T-cell (primary cell): ENCODE measurements around the gene TIMP1. TPM values are rescaled to one million over a fixed set of nuclear protein-coding genes. Genes with fewer than 3 reads are reported as not detected.

Source experiments
- ATAC-seq, 4 experiments: fragments of 200-7000 bp in 3 of 4; fragments of 150-1000 bp in 1 of 4; cut with Tn5 transposase; replicated peaks in 1 of 4; 1 replicate in 3 of 4; 2 replicates in 1 of 4; pipeline ENCODE4 v1.10.0; 2021; ENCODE audit warnings: moderate library complexity in 3 of 4, mild to moderate bottlenecking in 2 of 4, moderate number of reproducible peaks in 1 of 4
- CTCF ChIA-PET, 2 donors: fragments of 300-600 bp; sonication (Branson Sonifier 250); formaldehyde crosslinking; loops; one replicate each; lab custom pipeline; 2022; ENCODE audit warnings: antibody characterized with exemption in 2 of 2; lab: Charles Lee
- POLR2A ChIA-PET, 2 donors: fragments of 300-600 bp; sonication (Branson Sonifier 250); formaldehyde crosslinking; loops; one replicate each; lab custom pipeline; 2022; ENCODE audit warnings: antibody characterized with exemption in 2 of 2; lab: Charles Lee
- DNase-seq, 35 experiments: peaks; one replicate each; pipeline versions ENCODE4 v3.0.0 to v3.0.0-alpha.2; 2013 to 2023
- H3K27ac ChIP-seq: one replicate; pipeline ENCODE4 v1.5.1; 2013; ENCODE audit warnings: low read length
- H3K27me3 ChIP-seq, 2 experiments: replicated peaks in 1 of 2; 1 replicate in 1 of 2; 2 replicates in 1 of 2; pipeline versions ENCODE4 v1.6.1 to v1.7.0; 2013; ENCODE audit warnings: low read length in 1 of 2, mixed read lengths in 1 of 2; ENCODE audit not compliant: control insufficient read depth in 2 of 2, insufficient read depth in 2 of 2; ENCODE audit errors: extremely low read depth in 1 of 2
- H3K36me3 ChIP-seq, 2 donors: 1 replicate in 1 of 2; 2 replicates in 1 of 2; pipeline versions ENCODE4 v1.6.1 to v1.7.0; 2013; ENCODE audit warnings: low read length in 1 of 2; ENCODE audit not compliant: control insufficient read depth in 2 of 2, insufficient read depth in 1 of 2; ENCODE audit errors: extremely low read depth in 1 of 2
- H3K4me1 ChIP-seq, 2 experiments: 1 replicate in 1 of 2; 2 replicates in 1 of 2; pipeline versions ENCODE4 v1.6.1 to v1.7.0; 2013; ENCODE audit warnings: low read length in 2 of 2, mixed read lengths in 1 of 2; ENCODE audit not compliant: insufficient read depth in 2 of 2, control insufficient read depth in 1 of 2; ENCODE audit errors: extremely low read depth in 1 of 2
- H3K4me3 ChIP-seq, 2 donors: 1 replicate in 1 of 2; 2 replicates in 1 of 2; pipeline versions ENCODE4 v1.5.1 to v1.7.0; 2013; ENCODE audit warnings: mild to moderate bottlenecking in 2 of 2, low read length in 1 of 2, moderate library complexity in 1 of 2; ENCODE audit not compliant: control insufficient read depth in 1 of 2; ENCODE audit errors: extremely low read depth in 1 of 2
- H3K9me3 ChIP-seq: 2 replicates; pipeline ENCODE4 v1.7.0; 2013
- H3K27ac Mint-ChIP-seq, 2 donors: one replicate each; pipeline ENCODE4 v1.8.0; 2020 to 2021; ENCODE audit warnings: mild to moderate bottlenecking in 2 of 2, mixed read lengths in 2 of 2
- H3K27me3 Mint-ChIP-seq, 2 donors: one replicate each; pipeline ENCODE4 v1.8.0; 2021 to 2022; ENCODE audit warnings: mixed read lengths in 2 of 2
- H3K36me3 Mint-ChIP-seq: one replicate; pipeline ENCODE4 v1.8.0; 2021; ENCODE audit warnings: mixed read lengths
- H3K4me1 Mint-ChIP-seq, 3 donors: one replicate each; pipeline ENCODE4 v1.8.0; 2020 to 2022; ENCODE audit warnings: mixed read lengths in 3 of 3, mild to moderate bottlenecking in 1 of 3
- H3K4me3 Mint-ChIP-seq, 3 donors: one replicate each; pipeline ENCODE4 v1.8.0; 2020 to 2022; ENCODE audit warnings: mild to moderate bottlenecking in 3 of 3, mixed read lengths in 3 of 3, moderate library complexity in 3 of 3
- H3K9me3 Mint-ChIP-seq, 3 donors: one replicate each; pipeline ENCODE4 v1.8.0; 2020 to 2022; ENCODE audit warnings: mixed read lengths in 3 of 3
- WGBS: methylation state at CpG from one replicate; pipeline ENCODE4 v1.1.5; 2013; ENCODE audit warnings: missing lambda C conversion rate; ENCODE audit not compliant: insufficient coverage; 5-methylcytosine and 5-hydroxymethylcytosine counted together
- total RNA-seq, 35 experiments: library from RNA in 6 of 35; stranded (reverse) in 6 of 35; fragments of 120-200 nt in 1 of 35; gene quantifications; one replicate each; pipeline versions ENCODE4 v1.2.1 to v1.2.4 and lab custom pipeline; 2013 to 2026

Gene TIMP1
- total RNA-seq, 5 donors from 2014 or later (not counting 1 experiment from before 2014, with no cell fraction given): 28.7 to 120 (median 59.7) TPM

GRCh38 chrX:47558436-47558835, 23.8 kb upstream of the TIMP1 start:
- Mint-ChIP-seq H3K4me1 (peaks cover 36 to 43% (median 39%) of the 10 kb centered on the region in 3 donors), H3K27me3 (no peaks in the 10 kb centered on the region), H3K4me3 (no peak overlapping the region), H3K36me3 (peaks cover 3% of the 10 kb centered on the region), H3K27ac (peak overlapping the region in 1 of 2 donors; percentile 19), H3K9me3 (no peaks in the 10 kb centered on the region)
- CTCF ChIA-PET: no interaction called here
- H3K4me1 ChIP-seq: peaks cover 0 to 29% of the 10 kb centered on the region in 2 experiments
- WGBS: no CpG with 5 or more reads among the region's 3 CpGs
- no peaks in the 10 kb centered on the region for H3K9me3 ChIP-seq
- DNase-seq (no peak), ATAC-seq (no peak)
- POLR2A ChIA-PET: no interaction called here
- H3K27me3 ChIP-seq: no peaks in the 10 kb centered on the region
- H3K27ac ChIP-seq: no peak overlapping the region
- H3K4me3 ChIP-seq: no peak overlapping the region
- H3K36me3 ChIP-seq: peaks cover 0 to 10% of the 10 kb centered on the region in 2 donors

- Histone ChIP-seq H3K4me1 (peaks cover 0 to 37% of the 10 kb centered on the region in 2 experiments), H3K36me3 (peaks cover 0 to 29% of the 10 kb centered on the region in 2 donors), H3K4me3 (peak overlapping the region; percentile 77 to 81), H3K9me3 (no peaks in the 10 kb centered on the region), H3K27me3 (no peaks in the 10 kb centered on the region), H3K27ac (peak overlapping the region; percentile 96)
- ATAC-seq (no peak), DNase-seq (peak in 1 of 35 experiments; percentile 30)
- WGBS: 0% methylated on average over 2 of the region's 15 CpGs
- H3K4me3 Mint-ChIP-seq: peak overlapping the region; percentile 86 to 94 (median 92)
- H3K36me3 Mint-ChIP-seq: peaks cover 11% of the 10 kb centered on the region
- CTCF ChIA-PET: no interaction called here
- POLR2A ChIA-PET: no interaction called here
- H3K27me3 Mint-ChIP-seq: no peaks in the 10 kb centered on the region
- peaks cover 42 to 57% (median 45%) of the 10 kb centered on the region in 3 donors for H3K4me1 Mint-ChIP-seq
- peak overlapping the region; percentile 97 to 99 for H3K27ac Mint-ChIP-seq
- no peaks in the 10 kb centered on the region for H3K9me3 Mint-ChIP-seq
Measured at GRCh38 chrX:47560179-47560933, 21.9 kb upstream of the TIMP1 start.

- Histone ChIP-seq H3K27ac (peak within 1 kb of the TSS; percentile 96), H3K4me1 (peaks cover 0 to 35% of the 10 kb centered on the region in 2 experiments), H3K36me3 (peaks cover 0 to 30% of the 10 kb centered on the region in 2 donors), H3K4me3 (peak within 1 kb of the TSS; percentile 77 to 81), H3K27me3 (no peaks in the 10 kb centered on the region), H3K9me3 (no peaks in the 10 kb centered on the region)
- H3K36me3 Mint-ChIP-seq: peaks cover 11% of the 10 kb centered on the region
- H3K4me1 Mint-ChIP-seq: peaks cover 38 to 54% (median 41%) of the 10 kb centered on the region in 3 donors
- H3K27ac Mint-ChIP-seq: peak within 1 kb of the TSS; percentile 97 to 99
- DNase-seq (peak; percentile 87 to 98 (median 96)), ATAC-seq (peak; percentile 89 to 90 (median 90))
- no peaks in the 10 kb centered on the region for H3K9me3 Mint-ChIP-seq
- CTCF ChIA-PET: interaction anchor here in 1 of 2 donors (0.7 kb wide), 1 partner anchor 61 kb away, joined by 5 read pairs; no protein-coding TSS in a partner anchor
- peak within 1 kb of the TSS; percentile 86 to 94 (median 92) for H3K4me3 Mint-ChIP-seq
- POLR2A ChIA-PET: no interaction called here
- WGBS: 0% methylated on average over 30 of the region's 59 CpGs
- H3K27me3 Mint-ChIP-seq: no peaks in the 10 kb centered on the region
Measured at GRCh38 chrX:47560934-47561658, 21.1 kb upstream of the TIMP1 start, which contains the start of gene ARAF. Gene ARAF, plus strand, starts transcription at chrX:47561205. Its CDS starts 1,763 bp downstream, at chrX:47562968.

GRCh38 chrX:47561659-47562151, 20.5 kb upstream of the TIMP1 start:
- H3K36me3 Mint-ChIP-seq: peaks cover 13% of the 10 kb centered on the region
- ChIA-PET POLR2A (interaction anchor here in 1 of 2 donors (0.6 kb wide), 1 partner anchor 137 kb away, joined by 3 read pairs; no protein-coding TSS in a partner anchor), CTCF (interaction anchor here (0.6 to 0.7 kb wide), 3 partner anchors 61 to 522 kb away, joined by 4 to 9 read pairs (median 5); no protein-coding TSS in a partner anchor)
- peak overlapping the region; percentile 86 to 94 (median 92) for H3K4me3 Mint-ChIP-seq
- H3K27me3 ChIP-seq: no peaks in the 10 kb centered on the region
- H3K4me1 ChIP-seq: peaks cover 0 to 31% of the 10 kb centered on the region in 2 experiments
- H3K9me3 ChIP-seq: no peaks in the 10 kb centered on the region
- WGBS: 0% methylated on average over 3 of the region's 9 CpGs
- H3K27ac Mint-ChIP-seq: peak overlapping the region; percentile 97 to 99
- H3K4me3 ChIP-seq: peak overlapping the region; percentile 77 to 81
- peaks cover 32 to 52% (median 36%) of the 10 kb centered on the region in 3 donors for H3K4me1 Mint-ChIP-seq
- no peaks in the 10 kb centered on the region for H3K9me3 Mint-ChIP-seq
- no peaks in the 10 kb centered on the region for H3K27me3 Mint-ChIP-seq
- peaks cover 0 to 36% of the 10 kb centered on the region in 2 donors for H3K36me3 ChIP-seq
- no peak for DNase-seq
- ATAC-seq: no peak
- H3K27ac ChIP-seq: peak overlapping the region; percentile 96

- ATAC-seq: no peak
- Histone ChIP-seq H3K27me3 (no peaks in the 10 kb centered on the region), H3K27ac (no peak overlapping the region), H3K4me3 (no peak overlapping the region), H3K36me3 (peaks cover 0 to 45% of the 10 kb centered on the region in 2 donors), H3K4me1 (peaks cover 0 to 31% of the 10 kb centered on the region in 2 experiments), H3K9me3 (no peaks in the 10 kb centered on the region)
- peak in 6 of 35 experiments; percentile 11 to 43 (median 22) for DNase-seq
- CTCF ChIA-PET: no interaction called here
- WGBS: 100% methylated on average over 1 of the region's 13 CpGs
- H3K27ac Mint-ChIP-seq: peak overlapping the region in 1 of 2 donors; percentile 63
- H3K36me3 Mint-ChIP-seq: peaks cover 22% of the 10 kb centered on the region
- H3K27me3 Mint-ChIP-seq: no peaks in the 10 kb centered on the region
- POLR2A ChIA-PET: no interaction called here
- no peaks in the 10 kb centered on the region for H3K9me3 Mint-ChIP-seq
- peak overlapping the region; percentile 66 to 94 (median 92) for H3K4me3 Mint-ChIP-seq
- peaks cover 30 to 53% (median 35%) of the 10 kb centered on the region in 3 donors for H3K4me1 Mint-ChIP-seq
Measured at GRCh38 chrX:47562615-47563243, 19.5 kb upstream of the TIMP1 start.
